ENCODE measurements around the gene NOVA2. TPM values are rescaled to one million over a fixed set of nuclear protein-coding genes. Genes with fewer than 3 reads are reported as not detected.
"Not testable (repeated sequence)": the region's sequence is repeated elsewhere in the genome, so short reads cannot be mapped to it uniquely, and the experiment has no call there.

Gene NOVA2
- polyA plus RNA-seq, 12 donors, result 2.8 to 4.8 (median 3.7) TPM; not detected in 1

DNA sequence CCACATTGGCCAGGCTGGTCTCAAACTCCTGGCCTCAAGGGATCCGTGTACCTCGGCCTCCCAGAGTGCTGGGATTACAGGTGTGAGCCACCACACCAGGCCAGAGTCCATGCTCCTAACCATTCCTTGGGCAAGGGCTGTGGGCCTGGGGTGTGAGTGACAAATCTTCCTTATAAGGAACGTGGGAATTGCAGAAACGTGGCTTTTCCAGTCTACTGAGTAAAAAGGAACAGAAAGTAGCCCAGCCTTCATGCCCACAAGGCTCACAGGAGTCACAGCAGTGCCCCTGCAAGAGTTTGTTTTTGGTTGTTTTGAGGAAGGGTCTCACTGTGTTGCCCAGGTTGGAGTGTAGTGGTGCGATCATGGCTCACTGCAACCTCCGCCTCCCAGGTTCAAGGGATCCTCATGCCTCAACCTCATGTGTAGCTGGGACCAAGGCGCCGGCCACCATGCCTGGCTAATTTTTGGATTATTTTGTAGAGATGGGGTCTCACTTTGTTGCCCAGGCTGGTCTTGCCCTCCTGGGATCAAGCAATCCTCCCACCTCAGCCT, 76.3 kb downstream of the NOVA2 start:
- DNase-seq, result no peak

DNA sequence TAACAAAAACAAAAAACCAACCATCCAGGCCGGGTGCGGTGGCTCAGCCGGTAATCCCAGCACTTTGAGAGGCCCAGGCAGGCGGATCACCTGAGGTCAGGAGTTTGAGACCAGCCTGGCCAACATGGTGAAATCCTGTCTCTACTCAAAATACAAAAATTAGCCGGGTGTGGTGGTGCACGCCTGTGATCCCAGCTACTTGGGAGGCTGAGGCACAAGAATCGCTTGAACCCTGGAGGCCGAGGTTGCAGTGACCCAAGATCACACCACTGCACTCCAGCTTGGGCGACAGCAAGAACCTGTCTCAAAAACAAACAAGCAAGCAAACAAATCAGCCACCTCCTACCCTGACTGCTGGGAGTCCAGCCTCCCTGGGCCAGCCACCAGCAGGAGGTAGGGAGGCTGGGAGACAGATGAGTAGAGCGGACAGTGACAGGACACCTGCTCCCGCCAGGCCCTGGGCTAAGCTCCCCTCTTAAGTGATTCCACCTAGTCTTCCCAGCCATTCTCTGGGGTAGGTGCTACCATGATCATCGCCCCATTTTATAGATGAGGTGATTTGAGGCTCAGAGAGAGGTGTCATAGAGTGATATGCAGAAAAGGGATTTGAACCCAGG, 77.6 kb downstream of the NOVA2 start:
- not testable (repeated sequence) for DNase-seq

DNA sequence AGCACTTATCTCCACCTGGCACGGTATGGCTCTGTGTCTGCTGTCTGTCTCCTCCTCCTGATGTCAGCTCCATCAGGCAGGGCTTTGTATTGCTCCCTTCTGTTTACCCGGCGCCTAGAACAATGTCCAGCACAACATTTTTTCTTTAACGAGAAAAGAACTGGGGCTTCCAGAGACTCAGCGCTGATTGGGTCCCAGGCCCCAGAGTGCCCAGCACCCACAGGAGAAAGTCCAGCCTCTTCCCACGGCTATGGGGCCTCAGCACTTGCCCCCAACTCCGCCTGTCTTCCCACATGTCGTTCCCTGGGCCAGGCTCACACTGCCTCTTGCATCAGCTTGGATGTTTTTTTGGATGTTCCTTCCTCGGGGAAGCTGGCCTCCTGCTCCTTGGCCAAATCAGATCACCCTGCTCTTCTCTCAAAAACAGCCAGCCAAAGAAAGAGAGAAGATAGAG, 78.1 kb downstream of the NOVA2 start:
- no peak for DNase-seq

DNA sequence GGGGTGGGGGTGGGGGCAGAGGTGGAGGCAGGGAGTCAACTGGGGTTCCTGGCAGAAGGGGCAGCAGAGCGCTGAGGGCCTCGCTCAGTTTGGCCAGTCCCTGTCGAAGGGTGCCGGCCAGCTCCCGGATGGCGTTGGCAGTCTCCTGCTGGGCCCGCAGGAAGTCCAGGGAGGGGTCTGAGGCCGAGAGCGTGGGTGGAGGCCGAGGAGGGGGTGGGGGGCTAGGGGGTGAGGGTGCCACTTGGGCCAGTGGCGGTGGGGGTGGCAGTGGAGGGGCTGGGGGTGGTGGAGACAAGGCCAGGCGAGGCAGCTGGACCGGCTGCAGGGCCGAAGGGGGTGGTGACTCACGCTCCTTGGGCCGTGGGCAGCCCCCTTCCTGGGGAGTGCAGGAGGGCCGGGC, 82.8 kb downstream of the NOVA2 start:
- no peak for DNase-seq

DNA sequence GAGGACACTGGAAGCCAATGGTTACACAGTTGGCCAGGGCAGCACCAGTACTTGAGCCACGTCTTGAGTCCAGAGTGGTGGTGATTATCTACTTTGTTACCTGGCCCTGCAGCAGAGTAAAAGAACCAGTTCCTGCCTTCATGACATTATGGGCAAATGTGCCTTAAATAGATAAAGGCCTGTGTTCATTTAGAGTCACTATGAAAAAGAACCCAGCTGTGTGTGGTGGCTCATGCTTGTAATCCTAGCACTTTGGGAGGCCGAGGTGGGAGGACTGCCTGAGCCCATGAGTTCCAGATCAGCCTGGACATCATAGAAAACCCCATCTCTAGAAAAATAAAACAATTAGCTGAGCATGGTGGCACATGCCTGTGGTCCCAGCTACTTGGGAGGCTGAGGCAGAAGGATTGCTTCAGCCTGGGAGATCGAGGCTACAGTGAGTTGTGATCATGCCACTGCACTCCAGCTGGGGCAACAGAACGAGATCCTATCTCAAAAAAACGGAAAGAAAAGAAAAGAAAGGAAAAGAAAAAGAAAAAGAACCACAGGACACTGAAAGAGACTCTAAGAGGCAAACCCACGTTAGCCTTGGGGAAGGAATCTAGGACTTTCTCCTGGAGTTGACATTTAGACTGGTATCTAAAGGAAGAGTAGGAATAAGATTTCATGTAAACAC, 84.3 kb downstream of the NOVA2 start:
- no peak for DNase-seq

DNA sequence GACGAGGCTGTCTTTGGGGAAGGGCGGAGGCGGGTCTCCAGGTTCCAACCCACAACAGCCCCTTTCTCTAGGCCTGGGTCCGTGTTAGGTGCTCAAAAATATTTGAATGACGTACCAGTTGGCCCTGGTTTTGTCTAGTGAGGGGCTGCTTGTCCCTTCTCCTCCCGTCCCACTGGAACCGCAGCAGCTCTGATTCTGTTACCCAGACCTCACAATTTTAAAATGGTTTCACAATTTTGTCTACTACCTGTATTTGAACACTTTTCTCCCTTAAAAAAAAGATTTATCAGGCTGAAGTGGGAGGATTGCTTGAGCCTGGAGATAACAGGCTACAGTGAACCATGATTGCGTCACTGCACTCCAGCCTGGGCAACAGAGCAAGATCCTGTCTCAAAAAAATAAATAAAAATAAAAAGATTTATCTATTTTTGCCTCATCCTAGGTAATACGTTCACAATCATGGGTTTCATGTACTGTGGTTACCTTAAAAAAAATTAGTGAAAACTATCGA, 86.4 kb downstream of the NOVA2 start:
- DNase-seq, result no peak

DNA sequence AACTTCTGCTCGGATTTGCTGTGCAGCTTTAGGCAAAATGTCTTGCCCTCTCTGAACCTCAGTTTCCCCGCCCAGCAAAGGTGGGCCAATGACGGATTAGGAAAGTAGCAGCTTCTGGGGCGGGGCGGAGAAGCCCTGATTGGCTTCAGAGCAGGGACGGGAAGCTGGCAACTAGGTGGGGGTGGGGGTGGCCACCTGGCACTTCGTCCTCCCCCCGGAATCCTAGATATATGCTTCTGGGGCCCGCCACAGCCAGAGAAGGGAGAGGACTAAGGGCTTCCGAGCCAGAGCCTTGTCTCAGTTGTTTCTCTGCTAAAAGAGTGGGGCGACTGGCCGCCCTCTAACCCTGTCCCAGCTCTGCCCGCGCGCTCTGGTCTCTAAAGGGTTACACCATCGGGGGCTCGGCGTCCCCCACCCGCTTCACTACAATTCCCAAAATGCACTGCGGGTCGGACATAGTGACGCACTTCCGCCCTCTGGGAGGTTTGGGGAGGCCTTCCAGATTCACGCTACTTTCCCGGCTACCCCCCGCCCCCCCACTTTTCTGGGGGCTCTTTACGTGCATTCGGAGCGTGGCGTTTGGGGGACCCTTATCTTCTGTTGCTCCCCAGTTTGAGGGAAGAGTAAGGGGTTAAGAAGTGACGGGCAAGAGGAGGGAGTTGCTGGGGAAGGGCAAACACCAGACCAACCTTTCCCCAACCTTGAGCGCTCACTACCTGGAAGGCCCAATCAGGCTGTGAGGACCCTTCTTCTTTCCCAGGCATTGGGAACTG, 87.1 kb downstream of the NOVA2 start:
- DNase-seq, result peak; percentile 96

DNA sequence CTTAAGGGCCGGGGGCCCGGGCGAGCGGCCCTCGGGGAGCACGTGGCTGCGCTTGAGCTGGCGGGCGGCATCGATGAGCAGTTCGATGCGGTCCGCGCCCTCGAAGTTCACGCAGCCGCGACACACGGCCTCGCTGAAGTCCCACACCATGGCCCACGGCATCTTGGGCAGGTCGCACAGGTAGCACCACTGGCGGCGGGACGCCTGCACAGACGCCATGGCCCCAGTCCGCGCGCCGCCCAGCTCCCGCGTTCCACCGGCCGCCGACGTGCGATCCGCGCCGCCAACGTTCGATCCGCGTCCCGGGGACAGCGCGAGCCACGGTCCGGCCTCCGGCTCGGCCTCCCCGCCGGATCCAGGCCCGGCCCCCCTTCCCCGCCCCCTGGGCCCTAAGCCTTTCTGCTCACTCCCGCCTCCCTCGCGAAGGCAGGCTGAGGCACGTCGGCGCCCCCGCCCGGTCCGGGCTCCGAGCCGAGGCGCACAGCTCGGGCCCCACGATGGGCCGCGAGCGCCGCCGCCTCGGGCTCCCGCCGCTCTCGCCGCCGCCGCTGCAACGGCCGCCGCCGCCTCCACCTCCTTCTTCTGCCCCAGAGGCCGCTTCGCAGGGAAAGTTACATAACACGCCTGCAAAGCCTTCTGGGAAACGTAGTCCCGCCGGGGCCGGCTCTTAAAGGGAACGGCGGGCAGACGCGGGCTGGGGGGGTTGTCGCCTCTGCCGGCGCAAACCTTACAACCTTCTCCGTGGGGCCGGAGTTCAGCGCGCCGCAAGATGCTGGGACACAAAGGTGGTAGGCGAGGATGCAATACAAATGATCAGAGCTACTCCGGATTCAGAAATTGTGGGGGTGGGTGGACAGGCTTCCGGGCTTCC, 87.9 kb downstream of the NOVA2 start, which contains the start of gene IRF2BP1:
Gene IRF2BP1, minus strand, starts transcription at position 586 of the 871 bp plus-strand sequence. Its CDS starts 367 bp downstream, at position 219.
- peak; percentile 94 for DNase-seq

DNA sequence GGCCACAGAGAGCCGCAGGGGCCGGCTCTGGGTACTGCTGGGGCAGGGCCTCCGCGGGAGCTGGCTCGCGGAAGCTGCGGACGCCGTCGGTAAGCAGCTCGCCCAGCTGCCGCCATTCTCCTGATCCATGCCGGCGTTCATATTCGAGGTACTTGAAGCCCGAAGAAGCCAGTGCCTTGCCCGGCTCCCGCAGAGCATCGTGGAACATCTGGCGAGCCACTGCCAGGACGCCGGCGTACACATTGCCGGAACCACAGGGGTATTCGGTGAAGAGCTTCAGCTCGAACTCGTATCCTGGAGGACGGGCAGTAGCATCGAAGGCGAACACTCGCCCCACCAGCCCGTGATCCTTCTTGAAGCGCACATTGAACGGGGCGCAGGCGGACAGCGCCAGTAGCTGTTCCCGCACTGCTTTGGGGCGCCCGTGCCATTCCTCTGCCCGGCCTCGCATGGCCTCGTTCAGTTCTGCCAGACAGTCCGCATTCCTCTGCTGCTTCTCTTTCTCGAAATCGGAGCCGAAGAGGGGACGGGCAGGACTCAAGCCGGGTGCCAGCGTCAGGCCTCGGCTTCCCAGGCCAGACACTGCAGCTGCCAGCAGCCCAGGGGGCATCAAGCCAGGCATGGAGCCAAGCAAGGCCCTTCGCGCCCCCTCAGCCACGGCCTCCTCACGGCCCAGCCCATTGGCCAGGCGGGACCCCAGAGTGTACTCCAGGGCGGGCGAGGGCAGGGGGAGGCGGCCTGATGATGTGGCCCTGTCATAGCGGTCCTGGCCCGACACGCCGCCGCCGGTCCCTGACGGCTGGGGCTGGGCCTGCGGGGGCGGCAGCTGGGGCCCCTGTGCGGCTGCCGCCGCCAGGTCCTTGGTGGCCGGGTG, 88.7 kb downstream of the NOVA2 start:
- no peak for DNase-seq

DNA sequence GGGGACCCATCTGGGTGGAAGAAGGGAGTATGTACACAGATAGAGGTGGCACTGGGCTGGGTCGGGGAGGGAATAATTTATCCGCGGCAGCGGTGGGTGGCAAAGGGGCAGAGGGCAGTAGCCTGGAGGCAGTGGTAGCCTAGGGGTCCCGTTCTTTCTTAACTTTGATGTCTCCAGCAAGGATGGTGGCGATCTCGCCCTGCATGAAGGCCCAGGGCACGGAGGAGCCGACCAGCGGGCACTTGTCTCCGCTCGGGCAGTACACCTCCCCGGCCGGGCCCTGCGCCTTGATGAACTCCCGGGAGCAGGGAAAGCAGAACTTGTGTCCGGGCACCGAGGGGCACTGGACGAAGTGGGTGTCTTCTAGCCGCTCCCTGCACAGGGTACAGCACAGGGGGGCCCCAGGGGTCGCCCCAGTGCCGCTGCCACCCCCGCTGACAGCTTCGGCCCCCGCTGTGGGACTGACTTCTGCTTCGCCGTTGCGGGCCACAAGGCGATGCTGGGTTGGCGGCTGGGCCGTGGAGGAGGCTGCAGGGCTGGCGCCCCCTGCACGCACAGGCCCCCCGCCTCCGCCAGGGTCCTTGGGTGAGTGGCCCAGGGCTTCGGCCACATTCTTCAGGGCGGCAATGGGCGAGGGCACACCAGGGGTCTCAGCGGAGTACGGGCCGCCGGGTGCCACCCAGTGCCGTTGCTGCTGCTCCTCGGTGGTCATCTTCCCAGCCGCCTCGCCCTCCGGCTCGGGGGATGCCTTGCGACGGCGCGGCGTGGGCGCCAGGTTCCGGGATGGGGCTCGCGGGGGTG, 89.6 kb downstream of the NOVA2 start:
- no peak for DNase-seq

Other genes with a start within 250 kb of the NOVA2 start
- 10 to 100 TPM in 8 of 12 donors, 1 to 10 TPM in 3, not detected in 1; 8.3 to 31.5 (median 13.2) TPM for gene FBXO46, start 243.0 kb downstream of the NOVA2 start, polyA plus RNA-seq (ENCODE audit: insufficient read length in 12 of 12)
- not detected for gene MEIOSIN, start 240.4 kb downstream of the NOVA2 start, polyA plus RNA-seq (ENCODE audit: insufficient read length in 12 of 12)
- gene SIX5, start 204.6 kb downstream of the NOVA2 start, polyA plus RNA-seq (ENCODE audit: insufficient read length in 12 of 12), result 10 to 100 TPM in 11 of 12 donors, not detected in 1; 10.5 to 46.5 (median 15.5) TPM
- gene DMPK, start 191.4 kb downstream of the NOVA2 start, polyA plus RNA-seq (ENCODE audit: insufficient read length in 12 of 12), result 100 to 1,000 TPM in 11 of 12 donors, not detected in 1; 161 to 353 (median 263) TPM
- gene DMWD, start 181.0 kb downstream of the NOVA2 start, polyA plus RNA-seq (ENCODE audit: insufficient read length in 12 of 12), result 100 to 1,000 TPM in 1 of 12 donors, 10 to 100 TPM in 11; 28.6 to 389 (median 43.8) TPM
- not detected for gene RSPH6A, start 158.6 kb downstream of the NOVA2 start, polyA plus RNA-seq (ENCODE audit: insufficient read length in 12 of 12)
- gene SYMPK, start 110.7 kb downstream of the NOVA2 start, polyA plus RNA-seq (ENCODE audit: insufficient read length in 12 of 12), result 10 to 100 TPM in 11 of 12 donors, not detected in 1; 28.4 to 63.7 (median 36.7) TPM
- gene FOXA3, start 109.5 kb downstream of the NOVA2 start, polyA plus RNA-seq (ENCODE audit: insufficient read length in 12 of 12), result not detected
- 10 to 100 TPM in 10 of 12 donors, 1 to 10 TPM in 1, not detected in 1; 8.9 to 27.3 (median 12.8) TPM for gene IRF2BP1, start 87.7 kb downstream of the NOVA2 start, polyA plus RNA-seq (ENCODE audit: insufficient read length in 12 of 12)
- 1 to 10 TPM in 11 of 12 donors, not detected in 1; 2.2 to 7.6 (median 3.7) TPM for gene MYPOP, start 71.3 kb downstream of the NOVA2 start, polyA plus RNA-seq (ENCODE audit: insufficient read length in 12 of 12)
- not detected for gene NANOS2, start 59.1 kb downstream of the NOVA2 start, polyA plus RNA-seq (ENCODE audit: insufficient read length in 12 of 12)
- gene CCDC61, start 21.6 kb upstream of the NOVA2 start, polyA plus RNA-seq (ENCODE audit: insufficient read length in 12 of 12), result 10 to 100 TPM in 1 of 12 donors, 1 to 10 TPM in 10, not detected in 1; 4.5 to 12.3 (median 5.6) TPM
- gene PGLYRP1, start 49.2 kb upstream of the NOVA2 start, polyA plus RNA-seq (ENCODE audit: insufficient read length in 12 of 12), result 1 to 10 TPM in 1 of 12 donors, under 1 TPM in 6, not detected in 5; 0.28 to 4.1 (median 0.62) TPM
- gene IGFL4, start 67.1 kb upstream of the NOVA2 start, polyA plus RNA-seq (ENCODE audit: insufficient read length in 12 of 12), result 1 to 10 TPM in 10 of 12 donors, not detected in 2; 1.4 to 8.9 (median 5.1) TPM
- not detected for gene IGFL3, start 150.8 kb upstream of the NOVA2 start, polyA plus RNA-seq (ENCODE audit: insufficient read length in 12 of 12)
- gene IGFL2, start 174.4 kb upstream of the NOVA2 start, polyA plus RNA-seq (ENCODE audit: insufficient read length in 12 of 12), result 10 to 100 TPM in 2 of 12 donors, 1 to 10 TPM in 1, under 1 TPM in 2, not detected in 7; 0.46 to 27.1 (median 9.4) TPM

Measured in muscle of arm (tissue), 12 donors.